ENCODE measurements around the gene HSPB3.
A peak's percentile ranks its signal among the peaks of the same experiment; 100 is the strongest.
"Not testable (repeated sequence)": the region's sequence is repeated elsewhere in the genome, so short reads cannot be mapped to it uniquely, and the experiment has no call there.

Gene HSPB3

DNA sequence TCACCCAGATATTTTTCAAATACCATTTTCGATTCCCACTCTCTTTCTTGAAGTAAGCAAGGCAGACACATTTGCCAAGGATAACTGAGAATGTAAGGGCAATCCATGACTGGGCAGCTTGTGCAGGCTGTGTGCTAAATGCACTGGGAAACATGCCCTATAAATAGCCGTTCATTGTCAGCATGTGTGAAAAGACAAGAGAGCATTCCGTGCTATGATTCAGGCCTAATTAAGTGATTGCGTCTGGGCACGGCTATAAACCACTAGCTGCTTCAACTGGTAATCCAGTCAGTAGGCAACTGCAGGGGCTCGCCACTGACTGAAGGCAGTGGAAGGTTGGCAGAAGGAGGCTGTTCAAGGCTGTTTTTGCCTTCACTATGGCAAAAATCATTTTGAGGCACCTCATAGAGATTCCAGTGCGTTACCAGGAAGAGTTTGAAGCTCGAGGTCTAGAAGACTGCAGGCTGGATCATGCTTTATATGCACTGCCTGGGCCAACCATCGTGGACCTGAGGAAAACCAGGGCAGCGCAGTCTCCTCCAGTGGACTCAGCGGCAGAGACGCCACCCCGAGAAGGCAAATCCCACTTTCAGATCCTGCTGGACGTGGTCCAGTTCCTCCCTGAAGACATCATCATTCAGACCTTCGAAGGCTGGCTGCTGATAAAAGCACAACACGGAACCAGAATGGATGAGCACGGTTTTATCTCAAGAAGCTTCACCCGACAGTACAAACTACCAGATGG, at the start of gene HSPB3:
TSS of gene HSPB3 (plus strand) at position 287 of the 745 bp plus-strand sequence. CDS start at position 378, 91 bp downstream.
- DNase-seq (ENCODE audit: low spot score): no peak

- DNase-seq (ENCODE audit: low spot score): no peak
These were observed 44.3 kb upstream of the HSPB3 start for GRCh38 chr5:54411176-54411575.

- no peak for DNase-seq (ENCODE audit: low spot score)
These were observed 42.6 kb upstream of the HSPB3 start for GRCh38 chr5:54412913-54413312.

- DNase-seq (ENCODE audit: low spot score): no peak
These were observed 40.4 kb upstream of the HSPB3 start for GRCh38 chr5:54415147-54415546.

DNA sequence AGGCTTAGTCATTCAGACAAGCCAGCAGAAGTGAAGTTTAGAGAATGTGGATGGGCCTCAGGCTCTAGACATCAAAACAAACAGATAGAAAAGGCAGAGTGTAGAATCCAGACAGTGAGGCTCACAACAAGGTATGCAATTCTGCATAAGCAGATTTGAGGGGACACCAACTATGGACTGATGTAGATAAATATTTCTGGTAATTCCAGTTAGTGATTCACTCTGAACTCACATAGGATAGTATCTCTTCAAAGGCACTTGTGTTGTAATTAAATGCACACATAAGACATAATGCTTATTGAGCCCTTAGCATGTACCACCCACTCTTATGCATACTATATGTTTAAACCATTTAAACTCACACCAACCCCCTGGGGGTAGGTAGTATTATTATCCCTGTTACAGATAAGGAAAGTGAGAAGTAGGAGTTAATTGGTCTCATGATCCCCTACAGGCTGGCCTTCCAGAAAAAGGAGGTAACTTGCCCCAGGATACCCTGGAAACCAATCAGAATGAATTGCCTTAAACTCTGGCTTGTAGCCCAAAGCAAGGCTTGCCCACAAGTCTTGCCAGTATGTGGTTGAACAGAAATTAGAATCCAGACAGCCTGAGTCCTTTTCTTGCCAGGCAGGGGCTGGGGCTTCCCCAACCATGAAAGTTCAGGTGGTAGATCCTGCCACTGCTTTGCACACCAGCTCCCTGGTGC, 39.5 kb upstream of the HSPB3 start:
- no peak for DNase-seq (ENCODE audit: low spot score)

DNA sequence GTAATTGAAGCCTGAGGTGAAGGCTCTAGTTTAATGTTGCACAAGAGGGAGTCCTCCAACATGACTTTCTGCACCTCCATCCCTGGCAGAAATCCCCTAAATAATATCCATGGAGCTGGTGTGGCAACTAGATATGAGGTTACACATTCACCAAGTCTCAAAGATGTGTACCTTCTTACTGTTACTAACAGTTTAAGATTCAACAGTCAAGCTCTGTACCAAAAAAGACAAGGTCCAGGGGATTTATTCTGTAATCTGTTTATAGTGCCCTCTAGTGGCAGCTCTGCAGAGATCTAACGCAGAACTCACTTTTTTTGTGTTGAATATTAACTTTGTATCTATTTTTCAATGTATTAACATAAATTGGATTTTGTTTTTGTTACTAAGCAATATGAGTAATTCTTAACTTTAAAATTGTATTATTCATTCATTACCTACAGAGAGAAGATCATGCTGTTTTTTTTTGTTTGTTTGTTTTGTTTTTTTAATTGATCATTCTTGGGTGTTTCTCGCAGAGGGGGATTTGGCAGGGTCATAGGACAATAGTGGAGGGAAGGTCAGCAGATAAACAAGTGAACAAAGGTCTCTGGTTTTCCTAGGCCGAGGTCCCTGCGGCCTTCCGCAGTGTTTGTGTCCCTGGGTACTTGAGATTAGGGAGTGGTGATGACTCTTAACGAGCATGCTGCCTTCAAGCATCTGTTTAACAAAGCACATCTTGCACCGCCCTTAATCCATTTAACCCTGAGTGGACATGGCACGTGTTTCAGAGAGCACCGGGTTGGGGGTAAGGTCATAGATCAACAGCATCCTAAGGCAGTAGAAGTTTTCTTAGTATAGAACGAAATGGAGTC, 35.7 kb upstream of the HSPB3 start:
- DNase-seq (ENCODE audit: low spot score): peak; percentile 71

DNA sequence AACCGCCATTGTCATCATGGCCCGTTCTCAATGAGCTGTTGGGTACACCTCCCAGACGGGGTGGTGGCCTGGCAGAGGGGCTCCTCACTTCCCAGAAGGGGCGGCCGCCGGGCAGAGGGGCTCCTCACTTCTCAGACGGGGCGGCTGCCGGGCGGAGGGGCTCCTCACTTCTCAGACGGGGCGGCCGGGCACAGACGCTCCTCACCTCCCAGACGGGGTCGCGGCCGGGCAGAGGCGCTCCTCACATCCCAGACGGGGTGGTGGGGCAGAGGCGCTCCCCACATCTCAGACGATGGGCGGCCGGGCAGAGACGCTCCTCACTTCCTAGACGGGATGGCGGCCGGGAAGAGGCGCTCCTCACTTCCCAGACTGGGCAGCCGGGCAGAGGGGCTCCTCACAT, 35.0 kb upstream of the HSPB3 start:
- not testable (repeated sequence) for DNase-seq (ENCODE audit: low spot score)

GRCh38 chr5:54421976-54422375, 33.5 kb upstream of the HSPB3 start:
- no peak for DNase-seq (ENCODE audit: low spot score)

GRCh38 chr5:54425258-54425657, 30.2 kb upstream of the HSPB3 start:
- DNase-seq (ENCODE audit: low spot score): no peak

DNA sequence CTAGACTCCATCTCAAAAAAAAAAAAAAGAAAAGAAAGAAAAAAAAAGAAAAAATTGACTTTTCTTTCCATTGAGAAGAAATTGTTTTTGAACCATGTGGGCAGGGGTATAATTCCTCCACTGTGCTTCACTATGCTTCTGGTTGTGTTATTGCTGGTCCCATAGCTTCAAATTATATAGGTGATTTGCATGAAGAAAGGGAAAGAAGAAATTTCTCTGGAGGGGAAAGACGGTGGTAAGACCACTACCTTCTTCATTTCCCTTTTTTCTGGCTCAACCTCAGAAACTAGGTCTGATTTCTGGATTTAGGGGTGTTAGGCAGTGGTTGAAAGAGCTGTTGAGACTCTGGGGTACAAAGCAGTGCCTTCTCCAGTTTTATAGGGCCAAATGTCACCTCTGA, 29.3 kb upstream of the HSPB3 start:
- DNase-seq (ENCODE audit: low spot score): no peak

- not testable (repeated sequence) for DNase-seq (ENCODE audit: low spot score)
These were observed 20.8 kb upstream of the HSPB3 start for GRCh38 chr5:54434650-54435049.

- no peak for DNase-seq (ENCODE audit: low spot score)
These were observed 16.7 kb upstream of the HSPB3 start for GRCh38 chr5:54438620-54439389.

GRCh38 chr5:54440456-54440893, 15.0 kb upstream of the HSPB3 start:
- DNase-seq (ENCODE audit: low spot score): no peak

DNA sequence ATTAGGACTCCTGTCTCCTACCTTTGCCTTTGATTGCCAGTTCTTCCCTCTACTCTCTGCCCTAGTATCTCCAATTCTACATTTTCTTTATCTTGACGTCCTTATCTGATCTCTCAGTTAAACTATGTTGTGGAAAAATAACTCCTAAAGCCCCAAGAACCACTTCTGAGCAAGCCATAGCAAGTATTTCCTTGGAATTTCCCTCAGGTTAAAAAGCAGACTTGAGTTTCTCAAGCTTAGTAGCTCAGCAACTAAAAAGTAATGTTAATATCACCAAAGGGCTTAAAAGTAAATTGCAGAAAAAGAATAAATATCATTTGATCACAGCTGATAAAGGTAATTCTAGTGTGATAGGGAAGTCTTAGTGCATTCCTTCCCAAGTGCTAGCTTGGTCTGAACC, 13.2 kb upstream of the HSPB3 start:
- DNase-seq (ENCODE audit: low spot score): no peak

DNA sequence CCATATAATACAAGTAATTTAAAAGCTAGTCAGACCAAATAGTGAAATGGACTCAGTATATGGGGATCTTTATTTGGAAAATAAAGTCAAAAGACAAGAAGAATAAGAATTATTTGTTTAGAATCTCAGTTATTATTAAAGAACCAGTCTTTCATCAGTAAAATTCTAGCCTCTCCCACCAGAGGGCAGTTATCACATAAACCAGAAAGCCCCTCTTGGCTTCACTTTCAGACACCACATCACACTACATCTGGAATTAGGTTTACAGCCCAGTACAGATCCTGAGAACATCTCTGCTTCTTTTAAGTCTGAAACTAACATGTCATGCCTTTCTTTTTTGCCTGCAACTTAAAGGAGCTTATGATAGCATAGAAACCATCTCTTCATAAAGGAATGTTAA, 12.2 kb upstream of the HSPB3 start:
- no peak for DNase-seq (ENCODE audit: low spot score)

GRCh38 chr5:54445691-54446378, 9.7 kb upstream of the HSPB3 start:
- no peak for DNase-seq (ENCODE audit: low spot score)

DNA sequence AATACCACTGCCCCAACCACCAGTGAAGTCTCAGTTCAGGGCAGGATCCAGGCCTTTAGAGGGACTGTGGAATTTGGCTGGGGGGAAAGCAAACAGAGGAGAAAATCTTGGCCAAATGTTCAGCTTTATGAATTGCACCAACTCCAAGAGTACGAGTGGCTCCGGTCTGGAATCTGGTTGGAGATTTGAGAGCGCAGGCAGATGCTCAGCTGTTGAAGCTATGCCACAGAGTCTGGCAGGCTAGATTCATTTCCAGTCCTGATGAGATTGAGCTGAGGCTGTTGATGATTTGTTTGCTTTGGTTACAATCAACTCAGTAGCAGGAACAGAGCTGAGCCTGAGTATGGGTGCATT, 9.1 kb upstream of the HSPB3 start:
- no peak for DNase-seq (ENCODE audit: low spot score)

DNA sequence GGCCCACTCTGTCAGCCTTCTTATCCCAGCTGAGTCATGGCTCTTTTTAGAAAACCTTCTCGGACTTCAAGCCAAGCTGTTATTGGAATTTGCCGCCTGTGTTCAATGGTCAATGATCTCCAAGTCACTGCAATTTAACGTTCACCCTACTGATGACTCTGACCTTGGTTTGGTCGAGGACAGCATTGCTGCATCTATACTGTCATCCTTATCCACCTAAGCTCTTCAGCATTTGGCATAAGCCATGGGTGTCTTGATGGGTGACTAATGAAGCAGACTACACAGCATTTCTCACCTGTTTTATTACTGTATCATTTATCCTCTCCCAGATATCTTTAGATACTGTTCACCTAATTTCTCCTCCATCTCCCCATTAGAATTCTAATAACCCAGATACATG, 5.6 kb upstream of the HSPB3 start:
- no peak for DNase-seq (ENCODE audit: low spot score)

DNA sequence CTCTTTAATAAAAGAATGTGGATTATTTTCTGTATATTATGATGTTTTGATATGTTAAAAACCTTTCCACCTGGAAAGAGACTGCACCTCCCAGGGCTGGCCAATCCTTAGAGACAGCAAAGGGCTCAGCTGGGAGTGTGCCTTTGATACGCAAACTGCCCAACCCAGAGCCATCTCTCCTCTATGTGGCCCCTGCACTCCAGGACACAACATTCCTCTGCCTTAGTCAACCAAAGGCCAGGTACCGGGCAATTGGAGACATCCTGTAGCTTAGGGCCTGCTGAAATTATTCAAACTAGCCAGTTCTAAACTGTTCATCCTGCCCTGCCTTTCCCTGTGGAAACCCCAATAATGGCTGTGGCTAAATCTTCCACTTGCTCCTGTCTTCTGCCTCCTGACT, 5.0 kb upstream of the HSPB3 start:
- DNase-seq (ENCODE audit: low spot score): no peak

DNA sequence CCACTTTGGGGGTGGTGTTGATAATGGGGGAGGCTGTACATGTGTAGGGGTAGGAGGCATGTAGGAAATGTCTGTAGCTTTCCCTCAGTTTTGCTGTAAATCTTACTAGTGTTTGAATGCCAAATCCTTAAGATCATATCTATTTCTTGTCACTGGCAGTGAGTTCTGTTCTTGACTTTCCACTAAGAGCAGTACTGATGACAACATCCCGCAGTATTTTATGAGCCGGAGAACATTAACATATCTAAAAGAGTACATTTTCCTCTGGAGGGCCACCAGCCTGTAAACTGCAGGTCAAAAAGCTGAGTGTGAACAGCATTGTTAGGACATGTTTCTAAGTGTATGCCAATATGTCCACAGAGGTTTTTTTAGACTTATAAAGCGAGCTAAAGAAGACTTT, 2.5 kb upstream of the HSPB3 start:
- no peak for DNase-seq (ENCODE audit: low spot score)

GRCh38 chr5:54454602-54455001, 897 bp upstream of the HSPB3 start:
- no peak for DNase-seq (ENCODE audit: low spot score)
